ENCODE results near the gene CC2D1B.
A peak's percentile ranks its signal among the peaks of the same experiment; 100 is the strongest.

Gene CC2D1B

GRCh38 chr1:52355847-52356505 is 10.0 kb downstream of the CC2D1B start:
- in situ Hi-C loops (cut with HindIII; ENCODE audit: low pct_unique_long_range_greater_than_20kb, low sequenced_read_pairs): no loop called here
- no peak for DNase-seq (ENCODE audit: low read depth in 1 of 2, low spot score in 1 of 2)
- TF ChIP-seq JUND (IDR thresholded peaks at IDR 0.05; ENCODE audit: low read depth): no peak

GRCh38 chr1:52355436-52355835 is 10.6 kb downstream of the CC2D1B start:
- DNase-seq (ENCODE audit: low read depth in 1 of 2, low spot score in 1 of 2): no peak
- in situ Hi-C loops (cut with HindIII; ENCODE audit: low pct_unique_long_range_greater_than_20kb, low sequenced_read_pairs): no loop called here
- no peak for TF ChIP-seq JUND (IDR thresholded peaks at IDR 0.05; ENCODE audit: low read depth)

- no peak for DNase-seq (ENCODE audit: low read depth in 1 of 2, low spot score in 1 of 2)
- no peak for TF ChIP-seq JUND (IDR thresholded peaks at IDR 0.05; ENCODE audit: low read depth)
- in situ Hi-C loops (cut with HindIII; ENCODE audit: low pct_unique_long_range_greater_than_20kb, low sequenced_read_pairs): no loop called here
Measured at GRCh38 chr1:52352690-52353089, 13.3 kb downstream of the CC2D1B start.

GRCh38 chr1:52348704-52349300 is 17.2 kb downstream of the CC2D1B start:
- DNase-seq (ENCODE audit: low read depth in 1 of 2, low spot score in 1 of 2): peak; percentile 33 to 59
- in situ Hi-C loops (cut with HindIII; ENCODE audit: low pct_unique_long_range_greater_than_20kb, low sequenced_read_pairs): no loop called here
- no peak for TF ChIP-seq JUND (IDR thresholded peaks at IDR 0.05; ENCODE audit: low read depth)

- DNase-seq (ENCODE audit: low read depth in 1 of 2, low spot score in 1 of 2): no peak
- no peak for TF ChIP-seq JUND (IDR thresholded peaks at IDR 0.05; ENCODE audit: low read depth)
- in situ Hi-C loops (cut with HindIII; ENCODE audit: low pct_unique_long_range_greater_than_20kb, low sequenced_read_pairs): no loop called here
Measured at GRCh38 chr1:52346653-52347052, 19.4 kb downstream of the CC2D1B start.

- in situ Hi-C loops (cut with HindIII; ENCODE audit: low pct_unique_long_range_greater_than_20kb, low sequenced_read_pairs): no loop called here
- no peak for TF ChIP-seq JUND (IDR thresholded peaks at IDR 0.05; ENCODE audit: low read depth)
- DNase-seq (ENCODE audit: low read depth in 1 of 2, low spot score in 1 of 2): no peak
Measured at GRCh38 chr1:52345252-52345651, 20.8 kb downstream of the CC2D1B start.

GRCh38 chr1:52343979-52344378 is 22.0 kb downstream of the CC2D1B start:
- DNase-seq (ENCODE audit: low read depth in 1 of 2, low spot score in 1 of 2): no peak
- no peak for TF ChIP-seq JUND (IDR thresholded peaks at IDR 0.05; ENCODE audit: low read depth)
- in situ Hi-C loops (cut with HindIII; ENCODE audit: low pct_unique_long_range_greater_than_20kb, low sequenced_read_pairs): no loop called here

GRCh38 chr1:52341655-52342260 is 24.2 kb downstream of the CC2D1B start:
- no peak for DNase-seq (ENCODE audit: low read depth in 1 of 2, low spot score in 1 of 2)
- TF ChIP-seq JUND (IDR thresholded peaks at IDR 0.05; ENCODE audit: low read depth): no peak
- in situ Hi-C loops (cut with HindIII; ENCODE audit: low pct_unique_long_range_greater_than_20kb, low sequenced_read_pairs): no loop called here

- no peak for TF ChIP-seq JUND (IDR thresholded peaks at IDR 0.05; ENCODE audit: low read depth)
- DNase-seq (ENCODE audit: low read depth in 1 of 2, low spot score in 1 of 2): no peak
- in situ Hi-C loops (cut with HindIII; ENCODE audit: low pct_unique_long_range_greater_than_20kb, low sequenced_read_pairs): no loop called here
Measured at GRCh38 chr1:52337439-52337838, 28.6 kb downstream of the CC2D1B start.

GRCh38 chr1:52334906-52335528 is 31.0 kb downstream of the CC2D1B start:
- in situ Hi-C loops (cut with HindIII; ENCODE audit: low pct_unique_long_range_greater_than_20kb, low sequenced_read_pairs): no loop called here
- no peak for TF ChIP-seq JUND (IDR thresholded peaks at IDR 0.05; ENCODE audit: low read depth)
- no peak for DNase-seq (ENCODE audit: low read depth in 1 of 2, low spot score in 1 of 2)

GRCh38 chr1:52332411-52332810 is 33.6 kb downstream of the CC2D1B start:
- in situ Hi-C loops (cut with HindIII; ENCODE audit: low pct_unique_long_range_greater_than_20kb, low sequenced_read_pairs): no loop called here
- TF ChIP-seq JUND (IDR thresholded peaks at IDR 0.05; ENCODE audit: low read depth): no peak
- DNase-seq (ENCODE audit: low read depth in 1 of 2, low spot score in 1 of 2): no peak

GRCh38 chr1:52328615-52329014 is 37.4 kb downstream of the CC2D1B start:
- no peak for TF ChIP-seq JUND (IDR thresholded peaks at IDR 0.05; ENCODE audit: low read depth)
- no peak for DNase-seq (ENCODE audit: low read depth in 1 of 2, low spot score in 1 of 2)
- in situ Hi-C loops (cut with HindIII; ENCODE audit: low pct_unique_long_range_greater_than_20kb, low sequenced_read_pairs): no loop called here

GRCh38 chr1:52325786-52326185 is 40.2 kb downstream of the CC2D1B start:
- in situ Hi-C loops (cut with HindIII; ENCODE audit: low pct_unique_long_range_greater_than_20kb, low sequenced_read_pairs): no loop called here
- DNase-seq (ENCODE audit: low read depth in 1 of 2, low spot score in 1 of 2): no peak
- TF ChIP-seq JUND (IDR thresholded peaks at IDR 0.05; ENCODE audit: low read depth): no peak
